C4-2B (cell line): Measurements from ENCODE around the gene FRMD4B.

Source experiments
- ZFX ChIP-seq: fragments of 450-650 bp; IDR thresholded peaks from 2 replicates; pipeline ENCODE4 v1.6.1; 2017
- TF ChIP-seq, protein P1 (sequence below): fragments of 450-650 bp; conservative IDR thresholded peaks from 2 replicates; pipeline ENCODE4 v1.5.1; 2017; ENCODE audit warnings: mild to moderate bottlenecking

DNA sequence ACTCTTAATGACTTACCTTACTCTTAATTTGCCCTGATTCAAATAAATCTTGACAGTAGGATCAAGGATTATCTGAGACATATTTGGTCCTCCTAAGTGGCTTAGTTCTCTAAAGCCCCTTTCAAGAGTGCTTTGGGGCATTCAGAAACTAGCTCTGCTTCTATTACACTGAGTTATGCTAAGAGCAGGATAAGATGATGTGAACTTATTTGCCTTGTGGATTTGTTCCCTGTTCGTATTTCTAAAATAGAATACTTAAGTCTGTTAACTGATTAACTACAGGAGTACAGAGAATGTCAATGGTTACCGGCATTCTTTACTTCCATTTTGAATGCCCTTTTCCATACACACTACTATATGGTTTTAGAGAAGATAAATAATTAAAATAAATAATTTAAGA, 14.8 kb upstream of the FRMD4B start:
- TF ChIP-seq, protein P1, sequence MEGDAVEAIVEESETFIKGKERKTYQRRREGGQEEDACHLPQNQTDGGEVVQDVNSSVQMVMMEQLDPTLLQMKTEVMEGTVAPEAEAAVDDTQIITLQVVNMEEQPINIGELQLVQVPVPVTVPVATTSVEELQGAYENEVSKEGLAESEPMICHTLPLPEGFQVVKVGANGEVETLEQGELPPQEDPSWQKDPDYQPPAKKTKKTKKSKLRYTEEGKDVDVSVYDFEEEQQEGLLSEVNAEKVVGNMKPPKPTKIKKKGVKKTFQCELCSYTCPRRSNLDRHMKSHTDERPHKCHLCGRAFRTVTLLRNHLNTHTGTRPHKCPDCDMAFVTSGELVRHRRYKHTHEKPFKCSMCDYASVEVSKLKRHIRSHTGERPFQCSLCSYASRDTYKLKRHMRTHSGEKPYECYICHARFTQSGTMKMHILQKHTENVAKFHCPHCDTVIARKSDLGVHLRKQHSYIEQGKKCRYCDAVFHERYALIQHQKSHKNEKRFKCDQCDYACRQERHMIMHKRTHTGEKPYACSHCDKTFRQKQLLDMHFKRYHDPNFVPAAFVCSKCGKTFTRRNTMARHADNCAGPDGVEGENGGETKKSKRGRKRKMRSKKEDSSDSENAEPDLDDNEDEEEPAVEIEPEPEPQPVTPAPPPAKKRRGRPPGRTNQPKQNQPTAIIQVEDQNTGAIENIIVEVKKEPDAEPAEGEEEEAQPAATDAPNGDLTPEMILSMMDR: no peak
- no peak for TF ChIP-seq ZFX
